Liver (tissue), 9 donors: ENCODE measurements around the gene TVP23C. TPM values are rescaled to one million over a fixed set of nuclear protein-coding genes. Genes with fewer than 3 reads are reported as not detected.

Experiments
- DNase-seq: peaks from one replicate; pipeline ENCODE4 v3.0.0-alpha.2; 2017; ENCODE audit warnings: low spot score
- H3K27ac ChIP-seq, 2 donors: one replicate each; pipeline ENCODE4 v1.7.0; 2013; ENCODE audit warnings: inconsistent platforms in 2 of 2, low read length in 2 of 2, control low read depth in 1 of 2, low read depth in 1 of 2, mild to moderate bottlenecking in 1 of 2
- H3K27me3 ChIP-seq, 4 donors: one replicate each; pipeline versions ENCODE4 v1.6.1 to v1.7.0; 2013; ENCODE audit warnings: low read length in 3 of 4, inconsistent platforms in 1 of 4, mild to moderate bottlenecking in 1 of 4, moderate library complexity in 1 of 4; ENCODE audit not compliant: control insufficient read depth in 4 of 4, insufficient read depth in 4 of 4
- H3K36me3 ChIP-seq, 4 donors: one replicate each; pipeline versions ENCODE4 v1.6.1 to v1.7.0; 2013; ENCODE audit warnings: low read length in 3 of 4, mild to moderate bottlenecking in 3 of 4, low read depth in 1 of 4, moderate library complexity in 1 of 4; ENCODE audit not compliant: control insufficient read depth in 4 of 4, insufficient read depth in 3 of 4
- H3K4me1 ChIP-seq, 4 donors: one replicate each; pipeline versions ENCODE4 v1.6.1 to v1.7.0; 2013; ENCODE audit warnings: low read length in 3 of 4, mild to moderate bottlenecking in 3 of 4, moderate library complexity in 1 of 4; ENCODE audit not compliant: control insufficient read depth in 4 of 4, insufficient read depth in 4 of 4
- H3K4me3 ChIP-seq, 3 donors: one replicate each; pipeline versions ENCODE4 v1.6.1 to v1.7.0; 2013; ENCODE audit warnings: low read length in 3 of 3, control low read depth in 1 of 3, low read depth in 1 of 3, mild to moderate bottlenecking in 1 of 3
- H3K9ac ChIP-seq, 2 donors: one replicate each; pipeline ENCODE4 v1.7.0; 2013; ENCODE audit warnings: low read length in 2 of 2, mild to moderate bottlenecking in 2 of 2, moderate library complexity in 2 of 2, control low read depth in 1 of 2, low read depth in 1 of 2
- H3K9me3 ChIP-seq, 4 donors: one replicate each; pipeline versions ENCODE4 v1.6.1 to v1.7.0; 2013; ENCODE audit warnings: low read length in 3 of 4; ENCODE audit not compliant: control insufficient read depth in 4 of 4
- ATF3 ChIP-seq: IDR thresholded peaks from 2 replicates; pipeline ENCODE4 v1.6.1; 2016; ENCODE audit warnings: antibody characterized with exemption
- CTCF ChIP-seq: fragments of 150-350 bp; IDR thresholded peaks from 2 replicates; pipeline ENCODE4 v1.5.1; 2017; ENCODE audit warnings: improper control_type of control experiment, low read depth, low read length; ENCODE audit not compliant: missing input control
- EGR1 ChIP-seq, 2 donors: IDR thresholded peaks; 2 replicates each; pipeline ENCODE4 v1.6.1; 2016 to 2018; ENCODE audit warnings: antibody characterized with exemption in 2 of 2, low read depth in 2 of 2
- FOXA1 ChIP-seq: IDR thresholded peaks from 2 replicates; pipeline ENCODE4 v1.6.1; 2016; ENCODE audit warnings: antibody characterized with exemption
- FOXA2 ChIP-seq: IDR thresholded peaks from 2 replicates; pipeline ENCODE4 v1.6.1; 2016; ENCODE audit warnings: antibody characterized with exemption
- GABPA ChIP-seq, 2 donors: IDR thresholded peaks in 1 of 2; conservative IDR thresholded peaks in 1 of 2; 2 replicates each; pipeline ENCODE4 v1.6.1; 2016; ENCODE audit warnings: antibody characterized with exemption in 2 of 2, mild to moderate bottlenecking in 1 of 2, moderate library complexity in 1 of 2
- HNF4A ChIP-seq, 2 donors: conservative IDR thresholded peaks; 2 replicates each; pipeline ENCODE4 v1.6.1; 2016; ENCODE audit warnings: antibody characterized with exemption in 2 of 2, mild to moderate bottlenecking in 2 of 2
- HNF4G ChIP-seq: IDR thresholded peaks from 2 replicates; pipeline ENCODE4 v1.6.1; 2016; ENCODE audit warnings: antibody characterized with exemption
- JUND ChIP-seq, 2 donors: IDR thresholded peaks; 2 replicates each; pipeline ENCODE4 v1.6.1; 2016; ENCODE audit warnings: antibody characterized with exemption in 2 of 2
- MAX ChIP-seq: IDR thresholded peaks from 2 replicates; pipeline ENCODE4 v1.6.1; 2016; ENCODE audit warnings: antibody characterized with exemption
- NR2F2 ChIP-seq: IDR thresholded peaks from 2 replicates; pipeline ENCODE4 v1.6.1; 2016; ENCODE audit warnings: antibody characterized with exemption
- RAD21 ChIP-seq, 2 donors: IDR thresholded peaks; 2 replicates each; pipeline ENCODE4 v1.6.1; 2016; ENCODE audit warnings: antibody characterized with exemption in 2 of 2, mild to moderate bottlenecking in 2 of 2
- REST ChIP-seq: IDR thresholded peaks from 2 replicates; pipeline ENCODE4 v1.6.1; 2016; ENCODE audit warnings: antibody characterized with exemption, mild to moderate bottlenecking
- RXRA ChIP-seq, 2 donors: IDR thresholded peaks; 2 replicates each; pipeline ENCODE4 v1.6.1; 2017 to 2018; ENCODE audit warnings: antibody characterized with exemption in 2 of 2, mild to moderate bottlenecking in 1 of 2
- SP1 ChIP-seq: IDR thresholded peaks from 2 replicates; pipeline ENCODE4 v1.6.1; 2018; ENCODE audit warnings: antibody characterized with exemption, mild to moderate bottlenecking
- TAF1 ChIP-seq: conservative IDR thresholded peaks from 2 replicates; pipeline ENCODE4 v1.6.1; 2016; ENCODE audit warnings: antibody characterized with exemption, mild to moderate bottlenecking
- YY1 ChIP-seq: IDR thresholded peaks from 2 replicates; pipeline ENCODE4 v1.6.1; 2016; ENCODE audit warnings: antibody characterized with exemption, mild to moderate bottlenecking
- ZBTB33 ChIP-seq: IDR thresholded peaks from 2 replicates; pipeline ENCODE4 v1.6.1; 2016; ENCODE audit warnings: antibody characterized with exemption
- WGBS: extraction: QIAGEN DNeasy Blood & Tissue Kit; methylation state at CpG from one replicate; pipeline ENCODE4 v1.1.7; 2013; 5-methylcytosine and 5-hydroxymethylcytosine counted together
- polyA plus RNA-seq, 2 donors: library from polyadenylated mRNA; stranded (reverse) in 1 of 2; unstranded in 1 of 2; fragments of 200-250 nt in 1 of 2; fragments of >200 nt in 1 of 2; fragmentation: Nextera tagmentation in 1 of 2; extraction: Ambion mirVana in 1 of 2; gene quantifications; one replicate each; pipeline versions ENCODE4 v1.2.1 to v1.2.3, GENCODE V29; 2013 to 2015
- total RNA-seq, 2 donors: library from RNA; depleted of rRNA; stranded (reverse); fragments of >200 nt; gene quantifications; one replicate each; pipeline ENCODE4 v1.2.3, GENCODE V29; 2014
- donor health status: healthy.
- donor health status: healthy.
- donor health status: healthy.
- donor health status: healthy.
- donor health status: healthy.

The TVP23C gene
- total and polyA plus RNA-seq, 4 donors, result 0.77 to 20.7 (median 4.9) TPM

GRCh38 chr17:15481481-15481880 lies 81.8 kb downstream of the TVP23C start:
- Histone ChIP-seq H3K27me3 (no peaks in the 10 kb centered on the region), H3K9me3 (no peaks in the 10 kb centered on the region), H3K9ac (no peak overlapping the region), H3K4me1 (no peaks in the 10 kb centered on the region), H3K36me3 (peaks cover 0 to 3% (median 0%) of the 10 kb centered on the region in 4 donors), H3K4me3 (no peak overlapping the region), H3K27ac (no peak overlapping the region)
- no peak for DNase-seq
- TF ChIP-seq RXRA (IDR thresholded peaks at IDR 0.05), result no peak
- 95% methylated on average over 6 of the region's 6 CpGs for WGBS

- Histone ChIP-seq H3K4me1 (no peaks in the 10 kb centered on the region), H3K36me3 (peaks cover 0 to 3% (median 0%) of the 10 kb centered on the region in 4 donors), H3K27ac (no peak overlapping the region), H3K4me3 (no peak overlapping the region), H3K27me3 (no peaks in the 10 kb centered on the region), H3K9ac (no peak overlapping the region), H3K9me3 (no peaks in the 10 kb centered on the region)
- 87% methylated on average over 6 of the region's 6 CpGs for WGBS
- TF ChIP-seq RXRA (IDR thresholded peaks at IDR 0.05) (no peak), JUND (IDR thresholded peaks at IDR 0.05) (no peak), GABPA (IDR thresholded peaks at IDR 0.05 in 1 of 2, conservative IDR thresholded peaks at IDR 0.05 in 1 of 2) (no peak), ATF3 (no peak), TAF1 (no peak), FOXA1 (no peak), RAD21 (IDR thresholded peaks at IDR 0.05) (no peak), HNF4G (no peak), FOXA2 (no peak), ZBTB33 (no peak), CTCF (no peak)
- DNase-seq, result no peak
These were observed 83.1 kb downstream of the TVP23C start for GRCh38 chr17:15480204-15480603.

- Histone ChIP-seq H3K27me3 (no peaks in the 10 kb centered on the region), H3K4me3 (no peak overlapping the region), H3K9me3 (no peaks in the 10 kb centered on the region), H3K9ac (no peak overlapping the region), H3K36me3 (peaks cover 0 to 3% (median 0%) of the 10 kb centered on the region in 4 donors), H3K4me1 (no peaks in the 10 kb centered on the region), H3K27ac (no peak overlapping the region)
- DNase-seq, result no peak
- TF ChIP-seq EGR1 (IDR thresholded peaks at IDR 0.05; ENCODE audit: low read depth in 2 of 2), result no peak
- no peak for TF ChIP-seq MAX
- no peak for TF ChIP-seq SP1
- TF ChIP-seq REST, result no peak
- no peak for TF ChIP-seq FOXA2
- TF ChIP-seq RAD21 (IDR thresholded peaks at IDR 0.05), result no peak
- no peak for TF ChIP-seq CTCF
- TF ChIP-seq HNF4G, result no peak
- no peak for TF ChIP-seq ATF3
- TF ChIP-seq JUND (IDR thresholded peaks at IDR 0.05), result no peak
- TF ChIP-seq TAF1, result no peak
- TF ChIP-seq HNF4A (conservative IDR thresholded peaks at IDR 0.05), result no peak
- no peak for TF ChIP-seq YY1
- no peak for TF ChIP-seq NR2F2
These were observed 83.6 kb downstream of the TVP23C start for GRCh38 chr17:15479703-15480102.
